ENCODE results near the gene SNURF.

Gene SNURF

GRCh38 chr15:24955531-24955921 lies 739 bp downstream of the SNURF start:
- no peak for TF ChIP-seq CTCF (IDR thresholded peaks at IDR 0.05; ENCODE audit: insufficient read depth, low read depth, low read length, missing control alignments)
- peak; percentile 2 for DNase-seq (ENCODE audit: low read depth)
- H3K4me3 ChIP-seq (ENCODE audit: low read depth, low read length) = peak overlapping the region; percentile 76

GRCh38 chr15:24956111-24956838 lies 1.5 kb downstream of the SNURF start:
- DNase-seq (ENCODE audit: low read depth) = peak; percentile 85
- H3K4me3 ChIP-seq (ENCODE audit: low read depth, low read length) = peak overlapping the region; percentile 76
- TF ChIP-seq CTCF (IDR thresholded peaks at IDR 0.05; ENCODE audit: insufficient read depth, low read depth, low read length, missing control alignments) = no peak

- TF ChIP-seq CTCF (IDR thresholded peaks at IDR 0.05; ENCODE audit: insufficient read depth, low read depth, low read length, missing control alignments) = no peak
- no peak for DNase-seq (ENCODE audit: low read depth)
- H3K4me3 ChIP-seq (ENCODE audit: low read depth, low read length) = no peak overlapping the region
Observed at GRCh38 chr15:24957691-24958090, 2.9 kb downstream of the SNURF start.

GRCh38 chr15:24961967-24962366 lies 7.2 kb downstream of the SNURF start:
- H3K4me3 ChIP-seq (ENCODE audit: low read depth, low read length) = no peak overlapping the region
- DNase-seq (ENCODE audit: low read depth) = no peak
- no peak for TF ChIP-seq CTCF (IDR thresholded peaks at IDR 0.05; ENCODE audit: insufficient read depth, low read depth, low read length, missing control alignments)

- no peak for TF ChIP-seq CTCF (IDR thresholded peaks at IDR 0.05; ENCODE audit: insufficient read depth, low read depth, low read length, missing control alignments)
- H3K4me3 ChIP-seq (ENCODE audit: low read depth, low read length) = no peak overlapping the region
- DNase-seq (ENCODE audit: low read depth) = no peak
Observed at GRCh38 chr15:24962880-24963279, 8.1 kb downstream of the SNURF start.

- no peak for TF ChIP-seq CTCF (IDR thresholded peaks at IDR 0.05; ENCODE audit: insufficient read depth, low read depth, low read length, missing control alignments)
- no peak for DNase-seq (ENCODE audit: low read depth)
- no peak overlapping the region for H3K4me3 ChIP-seq (ENCODE audit: low read depth, low read length)
Observed at GRCh38 chr15:24966364-24967103, 11.7 kb downstream of the SNURF start.
